T-helper 17 cell (primary cell): ENCODE results near the gene SRD5A1. TPM values are rescaled to one million over a fixed set of nuclear protein-coding genes. Genes with fewer than 3 reads are reported as not detected.
A peak's percentile ranks its signal among the peaks of the same experiment; 100 is the strongest.
"Not testable (repeated sequence)": the region's sequence is repeated elsewhere in the genome, so short reads cannot be mapped to it uniquely, and the experiment has no call there.

Source experiments
- ATAC-seq: fragments of 150-1000 bp; cut with Tn5 transposase; 2 replicates; pipeline ENCODE4 v1.10.0; 2021; ENCODE audit warnings: mild to moderate bottlenecking, moderate library complexity
- DNase-seq, 3 donors: peaks; one replicate each; pipeline versions ENCODE4 v3.0.0 to v3.0.0-alpha.2; 2020 to 2021
- H3K9me3 ChIP-seq: one replicate; pipeline ENCODE4 v1.7.0; 2013; ENCODE audit warnings: low read length, mild to moderate bottlenecking; ENCODE audit not compliant: control insufficient read depth, poor library complexity, severe bottlenecking
- H3K27ac Mint-ChIP-seq: one replicate; pipeline ENCODE4 v1.8.0; 2022; ENCODE audit warnings: mild to moderate bottlenecking, moderate library complexity, mixed read lengths
- H3K27me3 Mint-ChIP-seq: one replicate; pipeline ENCODE4 v1.8.0; 2022; ENCODE audit warnings: mixed read lengths
- H3K36me3 Mint-ChIP-seq: one replicate; pipeline ENCODE4 v1.8.0; 2022; ENCODE audit warnings: low read depth, mixed read lengths
- H3K4me1 Mint-ChIP-seq: one replicate; pipeline ENCODE4 v1.8.0; 2022; ENCODE audit warnings: mild to moderate bottlenecking, mixed read lengths
- H3K4me3 Mint-ChIP-seq: one replicate; pipeline ENCODE4 v1.8.0; 2022; ENCODE audit warnings: mild to moderate bottlenecking, moderate library complexity, mixed read lengths
- total RNA-seq, 4 donors: library from RNA in 2 of 4; stranded (reverse) in 2 of 4; gene quantifications; one replicate each; pipeline ENCODE4 v1.2.3 and lab custom pipeline; 2022 to 2026

The SRD5A1 gene
- total RNA-seq, 2 donors from 2014 or later, result 3.7 to 4.4 TPM

GRCh38 chr5:6637022-6637421 lies 3.8 kb downstream of the SRD5A1 start:
- H3K4me1 Mint-ChIP-seq, result peaks cover 12% of the 10 kb centered on the region
- peaks cover 3% of the 10 kb centered on the region for H3K36me3 Mint-ChIP-seq
- no peak overlapping the region for H3K4me3 Mint-ChIP-seq
- no peaks in the 10 kb centered on the region for H3K27me3 Mint-ChIP-seq
- no peak for DNase-seq
- no peaks in the 10 kb centered on the region for H3K9me3 ChIP-seq
- no peak for ATAC-seq
- no peak overlapping the region for H3K27ac Mint-ChIP-seq

- peak overlapping the region; percentile 27 for H3K27ac Mint-ChIP-seq
- no peak for ATAC-seq
- DNase-seq, result no peak
- H3K36me3 Mint-ChIP-seq, result peaks cover 3% of the 10 kb centered on the region
- H3K27me3 Mint-ChIP-seq, result no peaks in the 10 kb centered on the region
- no peaks in the 10 kb centered on the region for H3K9me3 ChIP-seq
- H3K4me3 Mint-ChIP-seq, result no peak overlapping the region
- peaks cover 7% of the 10 kb centered on the region for H3K4me1 Mint-ChIP-seq
These were observed 4.3 kb downstream of the SRD5A1 start for GRCh38 chr5:6637590-6637989.

GRCh38 chr5:6638236-6638635 lies 5.0 kb downstream of the SRD5A1 start:
- H3K36me3 Mint-ChIP-seq, result peaks cover 3% of the 10 kb centered on the region
- H3K4me3 Mint-ChIP-seq, result no peak overlapping the region
- no peaks in the 10 kb centered on the region for H3K9me3 ChIP-seq
- no peaks in the 10 kb centered on the region for H3K27me3 Mint-ChIP-seq
- H3K4me1 Mint-ChIP-seq, result peaks cover 9% of the 10 kb centered on the region
- H3K27ac Mint-ChIP-seq, result no peak overlapping the region
- DNase-seq (no peak), ATAC-seq (no peak)

- H3K27me3 Mint-ChIP-seq, result no peaks in the 10 kb centered on the region
- no peak for ATAC-seq
- H3K36me3 Mint-ChIP-seq, result peaks cover 3% of the 10 kb centered on the region
- DNase-seq, result no peak
- H3K27ac Mint-ChIP-seq, result no peak overlapping the region
- no peaks in the 10 kb centered on the region for H3K9me3 ChIP-seq
- no peak overlapping the region for H3K4me3 Mint-ChIP-seq
- H3K4me1 Mint-ChIP-seq, result peaks cover 8% of the 10 kb centered on the region
These were observed 9.4 kb downstream of the SRD5A1 start for GRCh38 chr5:6642655-6643054.

GRCh38 chr5:6644794-6645241 lies 11.6 kb downstream of the SRD5A1 start:
- H3K27ac Mint-ChIP-seq, result peak overlapping the region; percentile 24
- H3K27me3 Mint-ChIP-seq, result no peaks in the 10 kb centered on the region
- H3K9me3 ChIP-seq, result no peaks in the 10 kb centered on the region
- peaks cover 3% of the 10 kb centered on the region for H3K36me3 Mint-ChIP-seq
- peaks cover 8% of the 10 kb centered on the region for H3K4me1 Mint-ChIP-seq
- ATAC-seq (no peak), DNase-seq (no peak)
- H3K4me3 Mint-ChIP-seq, result no peak overlapping the region

GRCh38 chr5:6645571-6646362 lies 12.5 kb downstream of the SRD5A1 start:
- not testable (repeated sequence) for H3K4me3 Mint-ChIP-seq, H3K27me3 Mint-ChIP-seq, DNase-seq, H3K36me3 Mint-ChIP-seq, ATAC-seq, H3K9me3 ChIP-seq, H3K4me1 Mint-ChIP-seq, H3K27ac Mint-ChIP-seq

- Mint-ChIP-seq H3K4me1 (peaks cover 6% of the 10 kb centered on the region), H3K27me3 (no peaks in the 10 kb centered on the region), H3K36me3 (peaks cover 8% of the 10 kb centered on the region), H3K27ac (no peak overlapping the region), H3K4me3 (no peak overlapping the region)
- ATAC-seq, result no peak
- H3K9me3 ChIP-seq, result no peaks in the 10 kb centered on the region
- no peak for DNase-seq
These were observed 15.9 kb downstream of the SRD5A1 start for GRCh38 chr5:6649186-6649585.

GRCh38 chr5:6649681-6650080 lies 16.4 kb downstream of the SRD5A1 start:
- H3K36me3 Mint-ChIP-seq, result peaks cover 8% of the 10 kb centered on the region
- H3K27ac Mint-ChIP-seq, result no peak overlapping the region
- no peaks in the 10 kb centered on the region for H3K9me3 ChIP-seq
- H3K4me3 Mint-ChIP-seq, result no peak overlapping the region
- H3K4me1 Mint-ChIP-seq, result peaks cover 6% of the 10 kb centered on the region
- H3K27me3 Mint-ChIP-seq, result no peaks in the 10 kb centered on the region
- DNase-seq (no peak), ATAC-seq (no peak)

GRCh38 chr5:6652025-6652424 lies 18.8 kb downstream of the SRD5A1 start:
- H3K9me3 ChIP-seq, result no peaks in the 10 kb centered on the region
- Mint-ChIP-seq H3K4me3 (no peak overlapping the region), H3K27ac (no peak overlapping the region), H3K4me1 (peaks cover under 1% of the 10 kb centered on the region), H3K27me3 (no peaks in the 10 kb centered on the region), H3K36me3 (peaks cover 9% of the 10 kb centered on the region)
- no peak for DNase-seq
- no peak for ATAC-seq

- Mint-ChIP-seq H3K27me3 (no peaks in the 10 kb centered on the region), H3K4me3 (no peak overlapping the region), H3K36me3 (peaks cover 13% of the 10 kb centered on the region), H3K27ac (no peak overlapping the region), H3K4me1 (peaks cover 3% of the 10 kb centered on the region)
- H3K9me3 ChIP-seq, result no peaks in the 10 kb centered on the region
- ATAC-seq, result no peak
- DNase-seq, result no peak
These were observed 22.2 kb downstream of the SRD5A1 start for GRCh38 chr5:6655432-6655831.

- Mint-ChIP-seq H3K4me3 (no peak overlapping the region), H3K36me3 (peaks cover 13% of the 10 kb centered on the region), H3K27me3 (no peaks in the 10 kb centered on the region), H3K4me1 (peaks cover 5% of the 10 kb centered on the region), H3K27ac (no peak overlapping the region)
- H3K9me3 ChIP-seq, result no peaks in the 10 kb centered on the region
- DNase-seq (no peak), ATAC-seq (no peak)
These were observed 23.4 kb downstream of the SRD5A1 start for GRCh38 chr5:6656680-6657079.

- no peaks in the 10 kb centered on the region for H3K27me3 Mint-ChIP-seq
- peaks cover 8% of the 10 kb centered on the region for H3K36me3 Mint-ChIP-seq
- H3K9me3 ChIP-seq, result no peaks in the 10 kb centered on the region
- peak; percentile 53 for ATAC-seq
- peaks cover 5% of the 10 kb centered on the region for H3K4me1 Mint-ChIP-seq
- peak overlapping the region; percentile 47 for H3K4me3 Mint-ChIP-seq
- H3K27ac Mint-ChIP-seq, result peak overlapping the region; percentile 21
- no peak for DNase-seq
These were observed 26.9 kb downstream of the SRD5A1 start for GRCh38 chr5:6659941-6660684.

- no peaks in the 10 kb centered on the region for H3K9me3 ChIP-seq
- peaks cover 5% of the 10 kb centered on the region for H3K4me1 Mint-ChIP-seq
- H3K36me3 Mint-ChIP-seq, result peaks cover 8% of the 10 kb centered on the region
- no peak overlapping the region for H3K4me3 Mint-ChIP-seq
- DNase-seq (no peak), ATAC-seq (peak; percentile 41)
- peak overlapping the region; percentile 21 for H3K27ac Mint-ChIP-seq
- H3K27me3 Mint-ChIP-seq, result no peaks in the 10 kb centered on the region
These were observed 27.4 kb downstream of the SRD5A1 start for GRCh38 chr5:6660688-6661087.
